DLD1 (cell line): ENCODE measurements around the gene KRTAP12-3.
"Not testable (repeated sequence)": the region's sequence is repeated elsewhere in the genome, so short reads cannot be mapped to it uniquely, and the experiment has no call there.

Source experiments
- in situ Hi-C: cut with HindIII; loops from 2 replicates; pipeline ENCODE4 v1.10.0; 2017; ENCODE audit warnings: low sequenced_read_pairs

The KRTAP12-3 gene

GRCh38 chr21:44657635-44658540 lies at the start of gene KRTAP12-3:
Gene KRTAP12-3 (plus strand): TSS chr21:44657932. CDS start chr21:44657980, 48 bp downstream.
- in situ Hi-C loops, result no loop called here

GRCh38 chr21:44609193-44609592 lies 48.5 kb upstream of the KRTAP12-3 start:
- in situ Hi-C loops, result no loop called here

GRCh38 chr21:44610157-44610843 lies 47.4 kb upstream of the KRTAP12-3 start:
- in situ Hi-C loops, result not testable (repeated sequence)

GRCh38 chr21:44611551-44611950 lies 46.2 kb upstream of the KRTAP12-3 start:
- in situ Hi-C loops, result no loop called here

- in situ Hi-C loops, result no loop called here
These were observed 45.7 kb upstream of the KRTAP12-3 start, which contains the start of gene KRTAP10-8 for GRCh38 chr21:44612029-44612486. Gene KRTAP10-8 (plus strand): TSS chr21:44612079. CDS start chr21:44612101, 22 bp downstream.

- in situ Hi-C loops, result no loop called here
These were observed 45.0 kb upstream of the KRTAP12-3 start for GRCh38 chr21:44612669-44613229.

GRCh38 chr21:44613386-44614155 lies 44.2 kb upstream of the KRTAP12-3 start:
- in situ Hi-C loops, result no loop called here

GRCh38 chr21:44614161-44614631 lies 43.5 kb upstream of the KRTAP12-3 start:
- in situ Hi-C loops, result no loop called here

GRCh38 chr21:44614961-44615391 lies 42.8 kb upstream of the KRTAP12-3 start:
- in situ Hi-C loops, result no loop called here

GRCh38 chr21:44615466-44615865 lies 42.3 kb upstream of the KRTAP12-3 start:
- in situ Hi-C loops, result no loop called here

GRCh38 chr21:44615911-44616590 lies 41.7 kb upstream of the KRTAP12-3 start:
- in situ Hi-C loops, result no loop called here

GRCh38 chr21:44616591-44616926 lies 41.2 kb upstream of the KRTAP12-3 start:
- in situ Hi-C loops, result no loop called here

GRCh38 chr21:44617071-44617501 lies 40.6 kb upstream of the KRTAP12-3 start:
- in situ Hi-C loops, result no loop called here

- in situ Hi-C loops, result no loop called here
These were observed 39.2 kb upstream of the KRTAP12-3 start for GRCh38 chr21:44618504-44618903.

- in situ Hi-C loops, result no loop called here
These were observed 38.8 kb upstream of the KRTAP12-3 start for GRCh38 chr21:44618909-44619308.

GRCh38 chr21:44619886-44620285 lies 37.8 kb upstream of the KRTAP12-3 start:
- in situ Hi-C loops, result no loop called here

- in situ Hi-C loops, result no loop called here
These were observed 34.2 kb upstream of the KRTAP12-3 start for GRCh38 chr21:44623575-44623974.

- in situ Hi-C loops, result no loop called here
These were observed 32.0 kb upstream of the KRTAP12-3 start for GRCh38 chr21:44625756-44626155.

- in situ Hi-C loops, result no loop called here
These were observed 31.5 kb upstream of the KRTAP12-3 start for GRCh38 chr21:44626262-44626661.

- in situ Hi-C loops, result no loop called here
These were observed 31.0 kb upstream of the KRTAP12-3 start, which contains the start of gene KRTAP10-9 for GRCh38 chr21:44626673-44627143. Gene KRTAP10-9 (plus strand): TSS chr21:44627093. CDS start chr21:44627172, 79 bp downstream.
